Skeletal muscle satellite cell (primary cell): ENCODE data around the gene FNTB.

Experiments
- H3K27me3 ChIP-seq: 2 replicates; pipeline ENCODE4 v1.7.0; 2013; ENCODE audit warnings: low read length; ENCODE audit not compliant: control insufficient read depth, insufficient read depth
- H3K36me3 ChIP-seq: 2 replicates; pipeline ENCODE4 v1.7.0; 2013; ENCODE audit warnings: mild to moderate bottlenecking, control low read depth, low read length; ENCODE audit not compliant: insufficient read depth
- H3K4me1 ChIP-seq: 2 replicates; pipeline ENCODE4 v1.7.0; 2013; ENCODE audit warnings: low read length; ENCODE audit not compliant: control insufficient read depth, insufficient read depth
- H3K4me2 ChIP-seq: 2 replicates; pipeline ENCODE4 v1.7.0; 2013; ENCODE audit warnings: mild to moderate bottlenecking, low read length
- H3K4me3 ChIP-seq: 2 replicates; pipeline ENCODE4 v1.7.0; 2013; ENCODE audit warnings: low read length
- H3K9ac ChIP-seq: 2 replicates; pipeline ENCODE4 v1.7.0; 2013; ENCODE audit warnings: mild to moderate bottlenecking, low read depth, low read length, moderate library complexity
- H3K9me3 ChIP-seq: replicated peaks from 2 replicates; pipeline ENCODE4 v1.7.0; 2013; ENCODE audit warnings: mild to moderate bottlenecking, control low read depth, low read length

Gene FNTB

DNA sequence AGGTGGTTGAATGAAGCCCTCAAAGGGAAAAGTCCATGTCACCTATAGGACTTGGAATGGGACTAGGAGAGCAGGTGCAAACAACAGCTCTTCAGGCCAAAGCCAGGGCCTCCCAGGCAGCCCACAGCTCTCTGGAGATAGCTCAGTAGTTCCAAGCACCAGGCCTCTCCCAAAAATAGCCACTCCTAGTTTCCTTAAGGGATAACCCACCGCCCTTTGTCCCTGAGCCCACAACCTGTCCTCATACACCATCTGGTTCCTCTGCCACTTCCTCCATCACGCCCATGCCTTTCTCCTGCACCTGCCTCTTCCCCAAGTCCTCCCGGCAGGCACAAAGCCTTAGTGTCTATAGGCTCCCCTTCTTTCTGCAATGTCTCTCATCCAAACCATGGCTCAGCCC, 16.7 kb upstream of the FNTB start:
- Histone ChIP-seq H3K27me3 (no peaks in the 10 kb centered on the region), H3K9ac (no peak overlapping the region), H3K4me2 (no peak overlapping the region), H3K4me1 (peaks cover 11% of the 10 kb centered on the region), H3K36me3 (no peaks in the 10 kb centered on the region), H3K4me3 (no peak overlapping the region), H3K9me3 (no peaks in the 10 kb centered on the region)

- peak overlapping the region; percentile 87 for H3K4me3 ChIP-seq
These were observed 15.8 kb upstream of the FNTB start for GRCh38 chr14:64970776-64971477.

DNA sequence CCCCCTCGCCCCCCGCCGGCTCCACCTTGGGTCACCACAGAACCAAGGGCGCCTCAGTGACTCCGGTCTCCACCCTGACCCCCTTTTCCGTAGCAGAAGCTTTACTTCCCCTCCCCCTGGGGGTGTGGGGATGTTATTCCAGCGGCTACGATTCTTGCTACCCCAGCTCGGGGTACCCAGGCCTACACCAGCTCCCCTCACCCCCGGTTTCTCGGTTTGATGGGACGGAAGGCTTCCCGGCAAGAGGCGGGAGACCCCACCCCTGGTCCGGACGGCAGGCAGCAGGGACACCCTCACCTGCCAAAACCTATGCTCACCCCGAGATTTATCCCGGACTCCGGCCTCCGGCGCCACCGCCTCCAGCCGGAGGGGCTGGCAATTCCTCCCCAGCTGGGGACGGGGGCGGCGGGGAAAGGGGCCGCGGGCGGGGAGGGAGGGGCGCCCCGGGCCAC, 15.2 kb upstream of the FNTB start:
- no peaks in the 10 kb centered on the region for H3K27me3 ChIP-seq
- H3K4me3 ChIP-seq: peak overlapping the region; percentile 87
- H3K9ac ChIP-seq: peak overlapping the region; percentile 82
- H3K4me2 ChIP-seq: peak overlapping the region; percentile 96
- peaks cover 11% of the 10 kb centered on the region for H3K4me1 ChIP-seq
- H3K9me3 ChIP-seq: no peaks in the 10 kb centered on the region
- H3K36me3 ChIP-seq: no peaks in the 10 kb centered on the region

More at GRCh38 chr14:64970776-64971477, 15.8 kb upstream of the FNTB start:
- Histone ChIP-seq H3K36me3 (no peaks in the 10 kb centered on the region), H3K4me1 (peaks cover 11% of the 10 kb centered on the region), H3K9ac (peak overlapping the region; percentile 82), H3K4me2 (peak overlapping the region; percentile 96), H3K9me3 (no peaks in the 10 kb centered on the region), H3K27me3 (no peaks in the 10 kb centered on the region)

- H3K9me3 ChIP-seq: no peaks in the 10 kb centered on the region
- peaks cover 11% of the 10 kb centered on the region for H3K4me1 ChIP-seq
- peak within 1 kb of the TSS; percentile 87 for H3K4me3 ChIP-seq
- peak within 1 kb of the TSS; percentile 96 for H3K4me2 ChIP-seq
- peaks cover 5% of the 10 kb centered on the region for H3K27me3 ChIP-seq
- H3K9ac ChIP-seq: peak within 1 kb of the TSS; percentile 82
- no peaks in the 10 kb centered on the region for H3K36me3 ChIP-seq
These were observed 14.5 kb upstream of the FNTB start, which contains the start of gene RAB15 for GRCh38 chr14:64971943-64972791. TSS of gene RAB15 (minus strand) at chr14:64972336. CDS start at chr14:64972076, 260 bp downstream.

DNA sequence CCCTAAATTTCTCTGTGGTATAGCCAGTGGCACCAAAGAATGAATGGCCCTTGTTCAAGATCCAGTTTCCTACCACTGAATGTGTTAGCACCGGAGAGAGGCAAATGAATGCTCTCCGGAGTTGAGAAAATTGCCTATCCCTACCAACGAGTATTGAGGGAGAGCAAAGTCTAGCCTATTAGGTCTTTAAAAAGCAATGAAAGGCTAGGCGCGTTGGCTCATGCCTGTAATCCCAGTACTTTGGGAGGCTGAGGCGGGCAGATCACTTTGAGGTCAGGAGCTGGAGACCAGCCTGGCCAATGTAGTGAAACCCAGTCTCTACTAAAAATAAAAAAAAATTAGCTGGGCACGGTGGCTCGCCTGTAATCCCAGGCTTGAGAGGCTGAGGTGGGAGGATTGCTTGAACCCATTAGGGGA, 13.7 kb upstream of the FNTB start:
- no peaks in the 10 kb centered on the region for H3K36me3 ChIP-seq

DNA sequence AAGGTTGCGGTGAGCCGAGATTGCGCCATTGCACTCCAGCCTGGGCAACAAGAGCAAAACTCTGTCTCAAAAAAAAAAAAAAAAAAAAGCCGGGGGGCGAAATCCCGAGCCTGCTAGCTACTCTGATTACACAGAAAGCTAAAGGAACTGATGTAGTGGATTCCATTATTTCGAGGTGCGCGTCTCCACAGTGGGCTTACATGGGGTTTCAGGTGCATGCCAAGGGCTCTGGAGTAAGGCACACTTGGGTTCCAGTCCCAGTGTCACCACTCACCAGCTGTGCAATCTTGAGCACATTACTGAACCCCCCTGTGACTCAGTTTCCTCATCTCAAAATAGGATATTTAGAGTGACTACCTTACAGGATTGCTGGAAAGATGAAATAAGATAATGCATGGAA, 12.9 kb upstream of the FNTB start:
- H3K4me3 ChIP-seq: no peak overlapping the region
- H3K9ac ChIP-seq: no peak overlapping the region
- peaks cover 4% of the 10 kb centered on the region for H3K4me1 ChIP-seq
- H3K27me3 ChIP-seq: peaks cover 8% of the 10 kb centered on the region
- H3K36me3 ChIP-seq: no peaks in the 10 kb centered on the region
- H3K9me3 ChIP-seq: no peaks in the 10 kb centered on the region
- no peak overlapping the region for H3K4me2 ChIP-seq

More for the DNA sequence above, 13.7 kb upstream of the FNTB start:
- Histone ChIP-seq H3K4me2 (peak overlapping the region; percentile 96), H3K4me1 (peaks cover 11% of the 10 kb centered on the region), H3K27me3 (peaks cover 8% of the 10 kb centered on the region), H3K9me3 (no peaks in the 10 kb centered on the region), H3K4me3 (no peak overlapping the region), H3K9ac (peak overlapping the region; percentile 82)

DNA sequence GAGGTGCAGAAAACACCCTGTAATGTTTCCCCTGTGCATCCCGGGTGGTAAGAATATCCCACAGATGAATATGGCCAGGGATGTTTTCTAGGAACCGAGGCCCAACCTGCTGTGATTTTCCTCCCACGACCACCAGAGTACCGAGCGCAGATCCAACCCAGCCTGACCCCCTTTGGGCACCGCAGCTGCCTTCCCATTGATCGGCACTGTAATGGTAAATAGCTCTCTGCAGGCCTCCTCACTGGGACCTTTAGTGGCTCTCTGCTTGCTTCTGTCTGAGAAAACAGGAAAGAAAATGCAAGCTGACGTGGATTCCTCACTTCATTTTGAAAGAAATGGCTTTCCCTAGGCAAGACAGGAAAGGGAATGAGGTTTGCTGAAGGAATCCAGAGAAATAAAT, 12.1 kb upstream of the FNTB start:
- Histone ChIP-seq H3K4me3 (no peak overlapping the region), H3K9me3 (no peaks in the 10 kb centered on the region), H3K4me1 (peaks cover 2% of the 10 kb centered on the region), H3K4me2 (no peak overlapping the region), H3K27me3 (peaks cover 8% of the 10 kb centered on the region), H3K9ac (no peak overlapping the region), H3K36me3 (no peaks in the 10 kb centered on the region)

DNA sequence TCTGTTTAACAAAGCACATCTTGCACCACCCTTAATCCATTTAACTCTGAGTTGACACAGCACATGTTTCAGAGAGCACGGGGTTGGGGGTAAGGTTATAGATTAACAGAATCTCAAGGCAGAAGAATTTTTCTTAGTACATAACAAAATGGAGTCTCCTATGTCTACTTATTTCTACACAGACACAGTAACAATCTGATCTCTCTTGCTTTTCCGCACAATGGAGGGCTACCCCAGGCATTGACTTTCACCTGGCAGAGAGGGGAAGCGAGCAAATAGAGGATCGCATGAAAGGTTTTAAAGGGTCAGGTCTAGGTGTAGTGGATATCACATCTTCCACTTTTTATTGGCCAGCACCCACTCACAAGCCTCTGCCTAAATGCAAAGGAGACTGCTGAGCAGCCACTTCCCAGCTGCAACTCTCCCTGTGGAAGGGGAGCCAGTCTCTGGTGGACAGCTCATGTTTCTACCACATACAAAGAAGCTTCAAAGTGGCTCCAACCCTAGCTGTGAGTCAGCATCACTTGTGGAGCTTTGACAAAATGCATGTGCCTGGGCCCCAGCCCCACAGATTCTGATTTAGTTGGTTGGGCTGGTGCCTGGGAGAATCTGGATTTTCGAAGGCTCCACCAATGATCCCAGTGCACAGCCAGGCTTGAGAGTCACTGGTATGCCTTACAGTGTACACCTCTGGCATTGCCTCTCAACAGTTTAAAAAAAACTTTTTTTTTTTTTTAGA, 7.2 kb upstream of the FNTB start:
- Histone ChIP-seq H3K36me3 (no peaks in the 10 kb centered on the region), H3K9me3 (no peaks in the 10 kb centered on the region), H3K9ac (no peak overlapping the region), H3K27me3 (peaks cover 8% of the 10 kb centered on the region), H3K4me2 (no peak overlapping the region), H3K4me3 (no peak overlapping the region), H3K4me1 (peaks cover 3% of the 10 kb centered on the region)

DNA sequence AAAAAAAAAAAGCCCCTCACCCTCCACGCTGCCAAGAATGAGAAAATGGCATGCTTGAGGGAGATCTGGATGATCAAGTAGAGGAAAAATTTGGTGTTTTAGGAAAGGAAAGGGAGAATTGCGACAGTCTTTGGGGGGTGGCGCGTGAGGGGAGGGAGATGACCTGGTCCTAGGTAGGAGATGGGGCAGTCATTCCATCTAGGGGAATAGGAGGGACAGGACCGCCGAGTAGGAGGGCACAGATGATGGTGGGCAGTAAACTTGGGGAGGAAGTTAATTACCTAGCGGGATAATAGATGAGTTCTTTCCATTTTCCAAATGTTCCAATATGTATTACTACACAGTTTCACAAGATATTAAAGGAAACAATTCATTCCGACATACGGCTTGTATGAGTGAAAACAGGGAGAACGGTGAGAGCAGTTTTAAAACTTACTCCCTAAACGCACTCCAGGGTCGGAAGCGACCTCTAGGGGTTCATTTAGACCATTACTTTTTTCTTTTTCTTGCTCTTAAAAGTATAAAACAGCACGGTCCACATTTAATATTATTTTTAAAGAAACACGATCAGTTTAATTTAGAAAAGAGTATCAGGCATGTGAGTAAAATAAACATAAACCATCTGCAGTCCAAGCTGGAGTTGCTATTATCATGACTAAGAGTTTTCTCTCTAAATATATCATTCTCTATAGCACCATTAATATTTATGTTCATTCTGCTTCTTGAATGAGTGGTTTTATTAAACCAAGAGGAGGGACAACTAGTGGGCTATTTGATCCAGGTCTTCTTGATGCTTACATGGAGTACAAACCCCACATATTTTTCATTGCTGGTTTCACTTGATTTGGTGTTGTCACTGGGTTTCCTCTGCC, 3.0 kb upstream of the FNTB start:
- Histone ChIP-seq H3K27me3 (no peaks in the 10 kb centered on the region), H3K36me3 (no peaks in the 10 kb centered on the region), H3K4me2 (peak overlapping the region; percentile 92), H3K4me1 (peaks cover 8% of the 10 kb centered on the region), H3K9me3 (no peaks in the 10 kb centered on the region), H3K4me3 (peak overlapping the region; percentile 64), H3K9ac (peak overlapping the region; percentile 56)

DNA sequence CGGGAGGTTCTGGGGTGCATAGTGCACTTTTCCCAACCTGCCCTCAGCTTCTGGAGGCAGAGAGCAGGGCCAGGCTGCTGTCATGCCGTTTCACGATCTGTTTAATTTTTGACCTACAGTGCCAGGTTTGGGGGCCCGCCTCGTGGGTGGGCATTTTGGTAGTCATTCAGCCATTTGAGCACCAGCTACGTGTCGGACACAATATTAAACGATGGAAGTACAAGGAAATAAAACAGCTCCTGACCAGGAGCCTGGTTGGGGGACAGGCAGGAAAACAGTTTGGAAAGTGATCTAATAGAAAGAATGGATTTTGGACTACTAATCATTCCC, 708 bp downstream of the FNTB start:
- Histone ChIP-seq H3K4me2 (peak overlapping the region; percentile 86), H3K4me1 (peaks cover 8% of the 10 kb centered on the region), H3K9me3 (no peaks in the 10 kb centered on the region), H3K27me3 (no peaks in the 10 kb centered on the region), H3K36me3 (no peaks in the 10 kb centered on the region), H3K9ac (peak overlapping the region; percentile 88), H3K4me3 (peak overlapping the region; percentile 83)
